SU-DHL-6 (cell line): Measurements from ENCODE around the gene GMDS.

Source experiments
- CTCF ChIP-seq: fragments of 200-600 bp; sonication (generic); IDR thresholded peaks from one replicate; pipeline ENCODE4 v1.5.1; 2017; ENCODE audit warnings: antibody characterized with exemption, mild to moderate bottlenecking, low read length, moderate library complexity; ENCODE audit not compliant: insufficient read depth, poor library complexity, severe bottlenecking
- EZH2phosphoT487 ChIP-seq: fragments of 200-600 bp; sonication (generic), shearing (Covaris generic); conservative IDR thresholded peaks from 2 replicates; pipeline ENCODE4 v1.6.1; 2018; ENCODE audit warnings: mild to moderate bottlenecking, antibody characterized with exemption, low read length, moderate library complexity, mixed read lengths

DNA sequence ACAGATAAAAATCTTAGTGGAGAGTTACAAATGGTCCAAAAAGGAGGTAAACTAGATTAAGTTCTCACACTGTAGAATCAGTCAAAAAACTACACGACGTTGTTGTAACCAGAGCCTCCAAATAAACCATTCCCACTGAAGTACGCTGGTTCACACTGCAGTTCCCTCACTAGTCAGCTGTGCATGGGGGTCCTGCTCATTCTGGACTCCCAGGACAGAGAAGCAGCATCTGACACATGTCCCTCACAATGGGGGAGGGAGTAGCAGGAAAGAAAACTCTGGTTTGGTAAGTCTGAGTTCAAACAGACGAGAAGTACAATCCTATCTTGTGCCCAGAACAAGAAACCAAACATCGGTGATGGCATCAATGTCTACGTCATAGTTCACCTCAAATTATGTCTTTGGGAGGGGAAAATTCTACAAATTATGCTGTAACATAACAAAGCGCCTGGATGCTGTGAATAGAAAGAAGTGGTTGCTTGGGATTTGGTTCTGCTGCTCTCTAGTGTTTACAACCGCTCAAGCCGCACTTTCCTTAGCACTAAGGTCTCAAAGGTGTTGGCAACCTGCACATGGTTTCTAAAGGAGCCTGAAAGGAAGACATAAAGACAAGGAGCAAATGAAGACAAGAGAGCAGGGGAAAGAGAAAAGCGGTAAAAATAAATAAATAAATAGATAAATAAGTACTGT, 208.0 kb downstream of the GMDS start:
- no peak for TF ChIP-seq CTCF
- TF ChIP-seq EZH2phosphoT487 = no peak
